SK-N-SH treated with all-trans-retinoic acid at 6 μM for 48 hours (cell line): Measurements from ENCODE around the gene PPARGC1A.

Source experiments
- ARNTL ChIP-seq: fragments of 450-650 bp; formaldehyde crosslinking; IDR thresholded peaks from 2 replicates; pipeline ENCODE4 v1.5.0; 2020; ENCODE audit warnings: low read depth, mild to moderate bottlenecking, moderate library complexity, borderline replicate concordance
- CSDC2 ChIP-seq: fragments of 250-450 bp; sonication (Bioruptor Pico); IDR thresholded peaks from 2 replicates; pipeline ENCODE4 v1.5.0; 2020; ENCODE audit warnings: mild to moderate bottlenecking, moderate library complexity
- POU6F1 ChIP-seq: fragments of 250-450 bp; sonication (Bioruptor Pico); IDR thresholded peaks from 2 replicates; pipeline ENCODE4 v1.8.0; 2021; ENCODE audit warnings: low read depth, mild to moderate bottlenecking, moderate library complexity, borderline replicate concordance
- PPARA ChIP-seq: fragments of 250-450 bp; sonication (Bioruptor Pico); IDR thresholded peaks from 2 replicates; pipeline ENCODE4 v1.5.0; 2020; ENCODE audit warnings: mild to moderate bottlenecking, borderline replicate concordance
- SNAI2 ChIP-seq: fragments of 250-450 bp; sonication (Bioruptor Pico); IDR thresholded peaks from 2 replicates; pipeline ENCODE4 v1.5.0; 2020; ENCODE audit warnings: mild to moderate bottlenecking, moderate library complexity
- TOX ChIP-seq: fragments of 250-450 bp; sonication (Bioruptor Pico); IDR thresholded peaks from 2 replicates; pipeline ENCODE4 v1.8.0; 2021; ENCODE audit warnings: mild to moderate bottlenecking, moderate library complexity, borderline replicate concordance
- TSHZ2 ChIP-seq: fragments of 250-450 bp; sonication (Bioruptor Pico); IDR thresholded peaks from 2 replicates; pipeline ENCODE4 v1.5.0; 2020; ENCODE audit warnings: mild to moderate bottlenecking, moderate library complexity
- ZFP3 ChIP-seq: fragments of 250-450 bp; sonication (Bioruptor Pico); IDR thresholded peaks from 2 replicates; pipeline ENCODE4 v1.5.0; 2020; ENCODE audit warnings: mild to moderate bottlenecking, moderate library complexity
- ZFP30 ChIP-seq: fragments of 450-650 bp; formaldehyde crosslinking; IDR thresholded peaks from 2 replicates; pipeline ENCODE4 v1.5.0; 2022; ENCODE audit warnings: mild to moderate bottlenecking, moderate library complexity
- ZNF565 ChIP-seq: fragments of 450-650 bp; formaldehyde crosslinking; conservative IDR thresholded peaks from 2 replicates; pipeline ENCODE4 v1.5.0; 2020; ENCODE audit warnings: low read depth, mild to moderate bottlenecking, moderate library complexity
- ZNF70 ChIP-seq: fragments of 450-650 bp; formaldehyde crosslinking; IDR thresholded peaks from 2 replicates; pipeline ENCODE4 v1.5.0; 2020; ENCODE audit warnings: mild to moderate bottlenecking, moderate library complexity

- TF ChIP-seq TSHZ2 (CRISPR knock-in tag) (no peak), PPARA (no peak), ZNF565 (CRISPR knock-in tag) (no peak), ZNF70 (CRISPR knock-in tag) (no peak), ARNTL (no peak), ZFP30 (CRISPR knock-in tag) (no peak), ZFP3 (CRISPR knock-in tag) (no peak), TOX (CRISPR knock-in tag) (no peak), POU6F1 (no peak), SNAI2 (CRISPR knock-in tag) (no peak), CSDC2 (no peak)
These were observed 15.9 kb downstream of the PPARGC1A start for GRCh38 chr4:23873717-23874535.
